BJ (cell line): Measurements from ENCODE around the gene MRPS10. TPM values are rescaled to one million over a fixed set of nuclear protein-coding genes. Genes with fewer than 3 reads are reported as not detected.
"Not testable (repeated sequence)": the region's sequence is repeated elsewhere in the genome, so short reads cannot be mapped to it uniquely, and the experiment has no call there.

ENCODE experiments used
- CTCF ChIA-PET: fragments of 350-600 bp; formaldehyde crosslinking; extraction: SDS; loops from one replicate; lab custom pipeline; 2021; ENCODE audit warnings: antibody characterized with exemption, inconsistent platforms; lab: Yijun Ruan, JAX
- POLR2A ChIA-PET: fragments of 300-600 bp; sonication (Branson Sonifier 250); formaldehyde crosslinking; extraction: SDS; loops from one replicate; lab custom pipeline; 2021; ENCODE audit warnings: antibody characterized with exemption; lab: Charles Lee
- DNase-seq: peaks from one replicate; pipeline ENCODE4 v3.0.0-alpha.2; 2011; ENCODE audit warnings: low read depth
- H3K27me3 ChIP-seq: 2 replicates; pipeline ENCODE4 v1.6.0; 2011; ENCODE audit warnings: low read length; ENCODE audit not compliant: control insufficient read depth, insufficient read depth
- H3K36me3 ChIP-seq: 2 replicates; pipeline ENCODE4 v1.5.1; 2011; ENCODE audit warnings: low read length; ENCODE audit not compliant: control insufficient read depth, insufficient read depth
- H3K4me3 ChIP-seq: 2 replicates; pipeline ENCODE4 v1.5.1; 2011; ENCODE audit warnings: low read depth, mild to moderate bottlenecking, control low read depth, low read length
- polyA plus RNA-seq: library from polyadenylated mRNA; depleted of rRNA; stranded (reverse); fragments of >200 nt; gene quantifications from 2 replicates; pipeline ENCODE4 v1.2.3, GENCODE V29; 2011
- TF ChIP-seq, protein P1 (sequence below): IDR thresholded peaks from 2 replicates; pipeline ENCODE4 v1.5.1; 2011; ENCODE audit warnings: low read depth, mild to moderate bottlenecking, control low read depth, inconsistent platforms, low read length, moderate library complexity; ENCODE audit not compliant: insufficient read depth

Gene MRPS10
- polyA plus RNA-seq, 1 experiment = 26.4 TPM

DNA sequence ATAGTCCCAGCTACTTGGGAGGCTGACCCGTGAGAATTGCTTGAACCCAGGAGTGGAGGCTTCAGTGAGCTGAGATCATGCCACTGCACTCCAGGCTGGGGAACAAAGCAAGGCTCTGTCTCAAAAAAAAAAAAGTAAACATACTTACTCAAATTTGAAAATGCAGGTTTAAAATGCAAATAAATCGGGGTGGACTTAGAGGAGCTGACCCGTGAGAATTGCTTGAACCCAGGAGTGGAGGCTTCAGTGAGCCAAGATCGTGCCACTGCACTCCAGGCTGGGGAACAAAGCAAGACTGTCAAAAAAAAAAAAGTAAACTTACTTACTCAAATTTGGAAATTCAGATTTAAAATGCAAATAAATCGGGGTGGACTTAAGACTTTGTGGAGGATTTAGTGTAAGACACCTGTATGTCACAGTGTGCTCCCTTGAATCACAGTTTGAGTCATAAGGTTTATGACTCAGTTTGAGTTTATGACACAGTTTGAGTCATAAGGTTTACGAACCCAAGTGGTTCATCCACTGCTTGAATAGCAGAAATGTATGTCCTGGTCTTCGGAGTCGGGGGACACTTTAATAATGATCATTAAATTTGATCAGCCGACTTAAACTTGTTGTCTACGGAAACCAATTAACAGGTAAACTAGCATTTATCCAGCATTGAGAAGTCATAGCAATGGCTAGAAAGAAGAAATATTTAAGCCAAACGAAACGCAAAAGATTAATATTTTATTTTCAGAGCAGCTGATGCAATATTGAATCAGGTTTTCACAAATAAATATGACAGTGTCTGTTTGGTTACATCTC is 6.8 kb upstream of the MRPS10 start:
- no peak overlapping the region for H3K4me3 ChIP-seq
- TF ChIP-seq, protein P1, sequence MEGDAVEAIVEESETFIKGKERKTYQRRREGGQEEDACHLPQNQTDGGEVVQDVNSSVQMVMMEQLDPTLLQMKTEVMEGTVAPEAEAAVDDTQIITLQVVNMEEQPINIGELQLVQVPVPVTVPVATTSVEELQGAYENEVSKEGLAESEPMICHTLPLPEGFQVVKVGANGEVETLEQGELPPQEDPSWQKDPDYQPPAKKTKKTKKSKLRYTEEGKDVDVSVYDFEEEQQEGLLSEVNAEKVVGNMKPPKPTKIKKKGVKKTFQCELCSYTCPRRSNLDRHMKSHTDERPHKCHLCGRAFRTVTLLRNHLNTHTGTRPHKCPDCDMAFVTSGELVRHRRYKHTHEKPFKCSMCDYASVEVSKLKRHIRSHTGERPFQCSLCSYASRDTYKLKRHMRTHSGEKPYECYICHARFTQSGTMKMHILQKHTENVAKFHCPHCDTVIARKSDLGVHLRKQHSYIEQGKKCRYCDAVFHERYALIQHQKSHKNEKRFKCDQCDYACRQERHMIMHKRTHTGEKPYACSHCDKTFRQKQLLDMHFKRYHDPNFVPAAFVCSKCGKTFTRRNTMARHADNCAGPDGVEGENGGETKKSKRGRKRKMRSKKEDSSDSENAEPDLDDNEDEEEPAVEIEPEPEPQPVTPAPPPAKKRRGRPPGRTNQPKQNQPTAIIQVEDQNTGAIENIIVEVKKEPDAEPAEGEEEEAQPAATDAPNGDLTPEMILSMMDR = no peak
- ChIA-PET CTCF (no interaction called here), POLR2A (interaction anchor here (0.6 kb wide), 1 partner anchor 704 kb away, joined by 6 read pairs; no protein-coding TSS in a partner anchor)
- peaks cover 1% of the 10 kb centered on the region; the same call in 1 of the 2 replicates for H3K36me3 ChIP-seq
- no peaks in the 10 kb centered on the region for H3K27me3 ChIP-seq
- DNase-seq = peak; percentile 74

DNA sequence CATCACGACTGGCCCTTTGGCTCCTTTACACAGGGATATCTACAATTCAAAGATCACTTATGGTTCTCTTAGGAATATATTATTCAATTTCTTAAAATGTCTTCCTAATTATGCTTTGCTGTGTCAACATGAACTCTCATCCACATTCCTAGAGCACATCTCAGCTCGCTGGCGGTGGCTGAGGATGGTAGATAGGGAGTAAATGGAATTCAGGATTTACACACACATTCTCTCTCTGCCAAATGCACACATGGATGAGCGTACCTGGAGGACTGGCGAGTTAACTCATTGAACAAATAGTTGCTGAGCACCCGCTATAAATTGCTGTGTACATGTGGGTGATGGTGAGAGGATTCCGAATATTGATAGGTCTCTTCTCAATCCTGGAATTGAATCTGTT is 4.8 kb upstream of the MRPS10 start:
- Histone ChIP-seq H3K36me3 (no peaks in the 10 kb centered on the region), H3K4me3 (no peak overlapping the region), H3K27me3 (no peaks in the 10 kb centered on the region)
- no peak for DNase-seq
- ChIA-PET CTCF (no interaction called here), POLR2A (no interaction called here)
- TF ChIP-seq, protein P1 = no peak

DNA sequence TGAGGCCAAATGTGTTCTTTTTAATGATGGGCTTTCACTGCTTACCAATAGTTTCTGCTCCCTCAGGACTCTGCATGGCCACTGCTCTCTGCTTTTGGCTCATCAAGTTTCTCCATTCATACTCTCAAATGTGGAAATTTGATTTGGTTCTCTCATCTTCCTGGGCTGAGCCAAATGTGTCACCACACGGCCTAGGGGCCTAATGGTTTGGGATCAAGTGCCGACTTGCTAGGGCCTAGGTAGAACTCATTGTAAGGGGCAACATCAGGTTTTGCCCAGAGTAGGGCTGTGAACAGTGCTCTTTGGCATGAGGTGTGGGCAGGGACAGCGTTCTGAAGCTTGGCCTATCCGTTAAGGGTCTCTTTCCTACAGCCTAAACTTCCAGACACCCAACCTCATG is 3.9 kb upstream of the MRPS10 start:
- Histone ChIP-seq H3K27me3 (no peaks in the 10 kb centered on the region), H3K4me3 (no peak overlapping the region), H3K36me3 (no peaks in the 10 kb centered on the region)
- no peak for DNase-seq
- POLR2A ChIA-PET = no interaction called here
- CTCF ChIA-PET = no interaction called here
- TF ChIP-seq, protein P1 = no peak

DNA sequence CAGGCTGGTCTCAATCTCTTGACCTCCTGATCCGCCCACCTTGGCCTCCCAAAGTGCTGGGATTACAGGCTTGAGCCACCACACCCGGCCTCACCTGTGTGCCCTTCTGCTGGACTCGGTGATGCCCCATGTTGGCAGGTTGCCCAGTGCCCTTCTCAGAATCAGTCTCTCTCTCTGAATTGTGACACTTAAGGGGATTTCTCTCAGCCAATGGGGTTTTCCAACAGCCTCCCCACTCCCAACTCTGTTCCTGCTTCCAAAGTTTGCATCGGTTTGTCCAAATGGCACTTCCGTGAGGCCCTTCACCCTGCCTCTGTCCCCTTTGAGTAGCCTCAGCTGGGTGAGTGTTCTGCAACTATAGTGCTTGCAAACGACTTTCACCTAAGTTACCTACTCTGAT is 3.1 kb upstream of the MRPS10 start:
- CTCF ChIA-PET = no interaction called here
- POLR2A ChIA-PET = no interaction called here
- no peak for DNase-seq

DNA sequence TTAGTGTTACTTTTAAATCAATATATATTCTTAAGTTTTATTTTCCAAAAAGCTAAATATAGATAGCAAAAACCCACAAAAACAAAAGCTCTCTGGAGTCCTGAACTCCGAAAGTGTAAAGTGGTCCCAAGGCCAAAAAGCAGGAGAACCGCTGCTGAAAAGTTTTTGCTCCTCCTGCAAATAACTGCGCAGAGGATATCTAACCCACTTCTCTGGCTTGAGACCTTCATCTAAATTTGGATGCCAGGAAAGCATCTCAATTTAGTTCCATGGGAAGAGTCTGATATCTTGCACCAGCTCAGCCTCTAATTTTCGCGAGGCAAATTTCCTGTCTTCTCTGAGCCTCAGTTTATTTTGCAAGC is 523 bp downstream of the MRPS10 start:
- TF ChIP-seq, protein P1 = no peak
- no peak for DNase-seq
- POLR2A ChIA-PET = no interaction called here
- Histone ChIP-seq H3K4me3 (peak overlapping the region; percentile 83), H3K27me3 (no peaks in the 10 kb centered on the region), H3K36me3 (peaks cover 2% of the 10 kb centered on the region)
- CTCF ChIA-PET = interaction anchor here (0.6 to 4.9 kb wide), 5 partner anchors 9 to 331 kb away, joined by 3 to 49 read pairs (median 3); no protein-coding TSS in a partner anchor

More for the DNA sequence above, 3.1 kb upstream of the MRPS10 start:
- Histone ChIP-seq H3K4me3 (no peak overlapping the region), H3K36me3 (no peaks in the 10 kb centered on the region), H3K27me3 (no peaks in the 10 kb centered on the region)
- TF ChIP-seq, protein P1 = no peak

DNA sequence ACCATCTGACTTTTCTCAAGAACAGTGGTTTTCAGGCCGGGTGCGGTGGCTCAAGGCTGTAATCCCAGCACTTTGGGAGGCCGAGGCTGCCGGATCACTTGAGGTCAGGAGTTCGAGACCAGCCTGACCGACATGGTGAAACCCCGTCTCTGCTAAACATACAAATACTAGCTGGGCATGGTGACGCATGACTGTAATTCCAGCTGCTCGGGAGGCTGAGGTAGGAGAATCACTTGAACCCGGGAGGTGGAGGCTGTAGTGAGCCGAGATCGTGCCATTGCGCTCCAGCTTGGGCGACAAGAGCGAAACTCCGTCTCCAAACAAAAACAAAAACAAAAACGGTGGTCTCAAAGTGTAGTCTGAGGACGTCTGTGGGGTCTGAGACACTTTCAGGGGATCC is 1.2 kb downstream of the MRPS10 start:
- H3K4me3 ChIP-seq = peak overlapping the region; percentile 83
- POLR2A ChIA-PET, H3K36me3 ChIP-seq, H3K27me3 ChIP-seq, DNase-seq: not testable (repeated sequence)
- CTCF ChIA-PET = interaction anchor here (0.8 to 4.9 kb wide), 3 partner anchors 48 to 331 kb away, joined by 3 to 49 read pairs (median 3); no protein-coding TSS in a partner anchor
